ENCODE data around the gene EFCAB6.
"Not testable (repeated sequence)": the region's sequence is repeated elsewhere in the genome, so short reads cannot be mapped to it uniquely, and the experiment has no call there.

The EFCAB6 gene

GRCh38 chr22:43720716-43721115 lies 91.4 kb downstream of the EFCAB6 start:
- no peak for DNase-seq (ENCODE audit: low spot score)

- no peak for DNase-seq (ENCODE audit: low spot score)
These were observed 98.0 kb downstream of the EFCAB6 start for GRCh38 chr22:43714104-43714503.

GRCh38 chr22:43711681-43712080 lies 100.4 kb downstream of the EFCAB6 start:
- DNase-seq (ENCODE audit: low spot score): no peak

- no peak for DNase-seq (ENCODE audit: low spot score)
These were observed 104.5 kb downstream of the EFCAB6 start for GRCh38 chr22:43707648-43708047.

GRCh38 chr22:43706571-43707328 lies 105.4 kb downstream of the EFCAB6 start:
- DNase-seq (ENCODE audit: low spot score): no peak

- no peak for DNase-seq (ENCODE audit: low spot score)
These were observed 106.0 kb downstream of the EFCAB6 start for GRCh38 chr22:43706151-43706550.

- no peak for DNase-seq (ENCODE audit: low spot score)
These were observed 108.1 kb downstream of the EFCAB6 start for GRCh38 chr22:43704051-43704450.

- no peak for DNase-seq (ENCODE audit: low spot score)
These were observed 113.7 kb downstream of the EFCAB6 start for GRCh38 chr22:43698403-43698802.

- no peak for DNase-seq (ENCODE audit: low spot score)
These were observed 114.2 kb downstream of the EFCAB6 start for GRCh38 chr22:43697894-43698293.

- no peak for DNase-seq (ENCODE audit: low spot score)
These were observed 118.9 kb downstream of the EFCAB6 start for GRCh38 chr22:43693249-43693648.

- DNase-seq (ENCODE audit: low spot score): no peak
These were observed 122.7 kb downstream of the EFCAB6 start for GRCh38 chr22:43689356-43689755.

- no peak for DNase-seq (ENCODE audit: low spot score)
These were observed 129.3 kb downstream of the EFCAB6 start for GRCh38 chr22:43682851-43683250.

- no peak for DNase-seq (ENCODE audit: low spot score)
These were observed 130.3 kb downstream of the EFCAB6 start for GRCh38 chr22:43681731-43682360.

- no peak for DNase-seq (ENCODE audit: low spot score)
These were observed 141.6 kb downstream of the EFCAB6 start for GRCh38 chr22:43670513-43670912.

- DNase-seq (ENCODE audit: low spot score): no peak
These were observed 142.9 kb downstream of the EFCAB6 start for GRCh38 chr22:43669190-43669589.

- no peak for DNase-seq (ENCODE audit: low spot score)
These were observed 144.4 kb downstream of the EFCAB6 start for GRCh38 chr22:43667656-43668055.

GRCh38 chr22:43666457-43666856 lies 145.6 kb downstream of the EFCAB6 start:
- DNase-seq (ENCODE audit: low spot score): no peak

- no peak for DNase-seq (ENCODE audit: low spot score)
These were observed 153.3 kb downstream of the EFCAB6 start for GRCh38 chr22:43658823-43659222.

- not testable (repeated sequence) for DNase-seq (ENCODE audit: low spot score)
These were observed 155.5 kb downstream of the EFCAB6 start for GRCh38 chr22:43656581-43656980.

GRCh38 chr22:43654271-43654670 lies 157.8 kb downstream of the EFCAB6 start:
- DNase-seq (ENCODE audit: low spot score): no peak

- DNase-seq (ENCODE audit: low spot score): no peak
These were observed 159.3 kb downstream of the EFCAB6 start for GRCh38 chr22:43652845-43653244.

GRCh38 chr22:43643387-43643786 lies 168.7 kb downstream of the EFCAB6 start:
- no peak for DNase-seq (ENCODE audit: low spot score)

GRCh38 chr22:43642319-43643206 lies 169.5 kb downstream of the EFCAB6 start:
- DNase-seq (ENCODE audit: low spot score): no peak

All from HuH-7.5 (cell line).